Measurements from ENCODE around the gene PRMT9.

- TF ChIP-seq GATA3 (IDR thresholded peaks at IDR 0.05; ENCODE audit: low read depth, low read length), result no peak
- TF ChIP-seq GATA2 (IDR thresholded peaks at IDR 0.05; ENCODE audit: low read depth, low read length), result no peak; the same call in 1 of the 2 replicates
These were observed at the start of gene PRMT9 for GRCh38 chr4:147683717-147684700.
